Progenitor cell of endocrine pancreas (in vitro differentiated cells): ENCODE measurements around the gene PIANP. TPM values are rescaled to one million over a fixed set of nuclear protein-coding genes. Genes with fewer than 3 reads are reported as not detected.

ENCODE experiments used
- DNase-seq: peaks from one replicate; pipeline ENCODE4 v3.0.0; 2021; ENCODE audit warnings: low spot score; ENCODE audit not compliant: unreplicated experiment
- H3K27ac Mint-ChIP-seq: 2 replicates; pipeline ENCODE4 v1.8.0; 2021; ENCODE audit warnings: mild to moderate bottlenecking, moderate library complexity, mixed read lengths
- H3K27me3 Mint-ChIP-seq: 2 replicates; pipeline ENCODE4 v1.8.0; 2021; ENCODE audit warnings: mixed read lengths
- H3K36me3 Mint-ChIP-seq: 2 replicates; pipeline ENCODE4 v1.8.0; 2022; ENCODE audit warnings: mixed read lengths; ENCODE audit not compliant: insufficient read depth
- H3K4me1 Mint-ChIP-seq: 2 replicates; pipeline ENCODE4 v1.8.0; 2021; ENCODE audit warnings: low read depth, mixed read lengths
- H3K4me3 Mint-ChIP-seq: 2 replicates; pipeline ENCODE4 v1.8.0; 2021; ENCODE audit warnings: low read depth, mild to moderate bottlenecking, moderate library complexity, mixed read lengths
- H3K9me3 Mint-ChIP-seq: 2 replicates; pipeline ENCODE4 v1.8.0; 2021; ENCODE audit warnings: low read depth, mixed read lengths
- total RNA-seq: library from RNA; stranded (reverse); gene quantifications from 2 replicates; pipeline ENCODE4 v1.2.1, GENCODE V29; 2021
- TF ChIP-seq, protein P1 (sequence below): fragments of 200-600 bp; sonication (generic); IDR thresholded peaks from one replicate; pipeline ENCODE4 v1.5.0; 2021; ENCODE audit warnings: antibody characterized with exemption, mild to moderate bottlenecking; ENCODE audit not compliant: unreplicated experiment

The PIANP gene
- total RNA-seq, 1 donor from 2014 or later, result 2.4 TPM

GRCh38 chr12:6730169-6730568 is 29.6 kb upstream of the PIANP start:
- DNase-seq, result no peak
- Mint-ChIP-seq H3K4me3 (no peak overlapping the region), H3K27ac (no peak overlapping the region), H3K9me3 (no peaks in the 10 kb centered on the region), H3K4me1 (peaks cover 2% of the 10 kb centered on the region), H3K27me3 (no peaks in the 10 kb centered on the region), H3K36me3 (peaks cover 26% of the 10 kb centered on the region)
- TF ChIP-seq, protein P1, sequence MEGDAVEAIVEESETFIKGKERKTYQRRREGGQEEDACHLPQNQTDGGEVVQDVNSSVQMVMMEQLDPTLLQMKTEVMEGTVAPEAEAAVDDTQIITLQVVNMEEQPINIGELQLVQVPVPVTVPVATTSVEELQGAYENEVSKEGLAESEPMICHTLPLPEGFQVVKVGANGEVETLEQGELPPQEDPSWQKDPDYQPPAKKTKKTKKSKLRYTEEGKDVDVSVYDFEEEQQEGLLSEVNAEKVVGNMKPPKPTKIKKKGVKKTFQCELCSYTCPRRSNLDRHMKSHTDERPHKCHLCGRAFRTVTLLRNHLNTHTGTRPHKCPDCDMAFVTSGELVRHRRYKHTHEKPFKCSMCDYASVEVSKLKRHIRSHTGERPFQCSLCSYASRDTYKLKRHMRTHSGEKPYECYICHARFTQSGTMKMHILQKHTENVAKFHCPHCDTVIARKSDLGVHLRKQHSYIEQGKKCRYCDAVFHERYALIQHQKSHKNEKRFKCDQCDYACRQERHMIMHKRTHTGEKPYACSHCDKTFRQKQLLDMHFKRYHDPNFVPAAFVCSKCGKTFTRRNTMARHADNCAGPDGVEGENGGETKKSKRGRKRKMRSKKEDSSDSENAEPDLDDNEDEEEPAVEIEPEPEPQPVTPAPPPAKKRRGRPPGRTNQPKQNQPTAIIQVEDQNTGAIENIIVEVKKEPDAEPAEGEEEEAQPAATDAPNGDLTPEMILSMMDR, result no peak

GRCh38 chr12:6729186-6729585 is 28.6 kb upstream of the PIANP start:
- no peak for DNase-seq
- no peak overlapping the region for H3K27ac Mint-ChIP-seq
- H3K36me3 Mint-ChIP-seq, result peaks cover 26% of the 10 kb centered on the region
- H3K4me1 Mint-ChIP-seq, result peaks cover 6% of the 10 kb centered on the region
- no peaks in the 10 kb centered on the region for H3K27me3 Mint-ChIP-seq
- TF ChIP-seq, protein P1, result no peak
- no peaks in the 10 kb centered on the region for H3K9me3 Mint-ChIP-seq
- no peak overlapping the region for H3K4me3 Mint-ChIP-seq

GRCh38 chr12:6725350-6725749 is 24.7 kb upstream of the PIANP start:
- Mint-ChIP-seq H3K36me3 (peaks cover 18% of the 10 kb centered on the region), H3K27me3 (peaks cover 10% of the 10 kb centered on the region), H3K4me1 (peaks cover 11% of the 10 kb centered on the region), H3K4me3 (peak overlapping the region; percentile 23), H3K9me3 (peaks cover 6% of the 10 kb centered on the region), H3K27ac (no peak overlapping the region)
- TF ChIP-seq, protein P1, result no peak
- DNase-seq, result no peak

DNA sequence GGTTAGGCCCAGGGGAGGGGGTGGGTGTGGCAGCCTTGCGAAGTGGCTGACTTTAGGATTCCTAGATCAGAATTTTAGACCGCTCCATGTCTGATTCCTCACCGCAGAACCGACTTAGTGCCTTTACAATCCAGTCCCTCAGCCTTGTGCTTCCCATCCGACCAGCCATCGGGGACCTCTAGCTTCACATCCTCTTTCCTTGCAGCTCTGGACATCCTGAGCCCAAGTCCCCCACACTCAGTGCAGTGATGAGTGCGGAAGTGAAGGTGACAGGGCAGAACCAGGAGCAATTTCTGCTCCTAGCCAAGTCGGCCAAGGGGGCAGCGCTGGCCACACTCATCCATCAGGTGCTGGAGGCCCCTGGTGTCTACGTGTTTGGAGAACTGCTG is 23.8 kb upstream of the PIANP start:
- H3K36me3 Mint-ChIP-seq, result peaks cover 10% of the 10 kb centered on the region
- H3K9me3 Mint-ChIP-seq, result peaks cover 6% of the 10 kb centered on the region
- peaks cover 10% of the 10 kb centered on the region for H3K27me3 Mint-ChIP-seq
- TF ChIP-seq, protein P1, result no peak
- H3K4me1 Mint-ChIP-seq, result peaks cover 11% of the 10 kb centered on the region
- H3K27ac Mint-ChIP-seq, result peak overlapping the region; percentile 97
- peak; percentile 23 for DNase-seq
- H3K4me3 Mint-ChIP-seq, result peak overlapping the region; percentile 86

DNA sequence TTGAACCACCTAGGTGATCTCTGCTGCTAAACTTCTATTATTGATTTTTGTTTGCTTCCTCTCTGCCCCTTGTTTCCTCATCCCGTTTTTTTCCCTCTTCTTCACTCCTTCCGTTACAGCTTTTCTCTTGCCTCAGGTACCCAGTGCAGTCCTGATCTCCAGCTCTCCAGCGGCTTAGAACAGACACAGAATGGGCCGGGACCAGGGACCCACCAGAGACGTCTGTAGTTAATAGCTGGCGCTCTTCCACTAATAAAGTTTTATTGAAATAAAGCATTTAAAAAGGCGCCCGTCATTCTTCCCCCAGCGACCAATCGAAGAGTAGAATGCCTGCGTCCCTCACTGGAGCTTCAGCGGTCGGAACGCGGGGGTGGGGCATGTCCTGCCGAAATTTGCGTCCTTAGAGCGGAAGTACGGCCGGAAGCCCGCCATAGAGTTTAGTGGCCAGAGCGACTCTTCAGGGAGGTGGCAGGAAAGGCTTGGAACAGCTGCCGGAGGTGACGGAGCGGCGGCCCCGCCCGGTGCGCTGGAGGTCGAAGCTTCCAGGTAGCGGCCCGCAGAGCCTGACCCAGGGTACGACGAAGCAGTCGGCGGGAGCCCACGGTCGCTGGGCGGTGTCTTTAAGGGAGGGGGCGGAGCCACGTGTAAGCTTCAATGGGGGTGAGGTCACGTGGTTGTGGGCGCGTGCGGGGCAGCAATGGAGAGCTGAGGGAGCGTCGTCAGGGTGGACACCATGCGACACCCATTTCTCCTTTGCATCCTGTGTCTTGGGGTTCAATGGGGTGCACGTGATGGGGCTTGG is 23.2 kb upstream of the PIANP start, which contains the start of gene COPS7A:
Gene COPS7A, plus strand, starts transcription at position 440 of the 802 bp plus-strand sequence. CDS start 611 bp downstream, outside the sequence.
- Mint-ChIP-seq H3K27ac (peak within 1 kb of the TSS; percentile 97), H3K4me3 (peak within 1 kb of the TSS; percentile 86), H3K4me1 (peaks cover 11% of the 10 kb centered on the region), H3K27me3 (peaks cover 10% of the 10 kb centered on the region), H3K9me3 (peaks cover 6% of the 10 kb centered on the region), H3K36me3 (peaks cover 9% of the 10 kb centered on the region)
- TF ChIP-seq, protein P1, result no peak
- DNase-seq, result peak; percentile 97
